ENCODE results near the gene APBA2.

The APBA2 gene

GRCh38 chr15:29065571-29065970 lies 179.8 kb downstream of the APBA2 start:
- Histone ChIP-seq H3K79me1 (replicated peaks; ENCODE audit: low read length, poor library complexity, severe bottlenecking) (peaks cover 2% of the 10 kb centered on the region), H2BK120ac (ENCODE audit: low read depth, low read length) (no peak overlapping the region), H3K9ac (ENCODE audit: low read length) (no peak overlapping the region), H3K23ac (ENCODE audit: low read length in 2 of 2) (no peak overlapping the region), H3K4ac (ENCODE audit: low read depth in 1 of 2, low read length in 2 of 2) (peak overlapping the region in 1 of 2 experiments; percentile 57), H4K91ac (ENCODE audit: low read length) (no peak overlapping the region), H2AK5ac (ENCODE audit: low read length, severe bottlenecking) (no peak overlapping the region), H3K4me1 (ENCODE audit: control insufficient read depth, insufficient read depth, low read depth, low read length) (no peaks in the 10 kb centered on the region), H4K8ac (ENCODE audit: low read length) (peak overlapping the region; percentile 61), H2BK5ac (ENCODE audit: low read depth, low read length, poor library complexity, severe bottlenecking) (no peak overlapping the region), H2AFZ (ENCODE audit: low read depth, low read length) (no peak overlapping the region), H2BK12ac (ENCODE audit: low read length in 2 of 2) (peak overlapping the region in 1 of 2 experiments; percentile 31), H2BK15ac (ENCODE audit: low read depth, poor library complexity, severe bottlenecking) (no peak overlapping the region), H3K27ac (ENCODE audit: low read length, poor library complexity, severe bottlenecking) (no peak overlapping the region), H3K36me3 (ENCODE audit: control insufficient read depth in 1 of 2, insufficient read depth in 2 of 2, low read depth in 1 of 2, low read length in 2 of 2) (no peaks in the 10 kb centered on the region), H3K18ac (ENCODE audit: low read depth in 1 of 2, low read length in 2 of 2) (peak overlapping the region in 1 of 2 experiments; percentile 86), H3K27me3 (ENCODE audit: control insufficient read depth in 1 of 2, insufficient read depth in 1 of 2, low read length in 2 of 2) (peaks cover 0 to 5% of the 10 kb centered on the region in 2 experiments), H3K9me3 (ENCODE audit: control insufficient read depth, low read length) (no peaks in the 10 kb centered on the region), H3K4me2 (ENCODE audit: low read length, poor library complexity, severe bottlenecking) (no peak overlapping the region), H3K14ac (ENCODE audit: low read length in 2 of 2) (peak overlapping the region in 1 of 2 experiments; percentile 80), H3K4me3 (ENCODE audit: insufficient read depth in 1 of 2, low read depth in 1 of 2, low read length in 2 of 2) (no peak overlapping the region)
- DNase-seq, result no peak
- WGBS, result 93% methylated on average over 5 of the region's 5 CpGs

- Histone ChIP-seq H3K36me3 (ENCODE audit: control insufficient read depth in 1 of 2, insufficient read depth in 2 of 2, low read depth in 1 of 2, low read length in 2 of 2) (no peaks in the 10 kb centered on the region), H2BK120ac (ENCODE audit: low read depth, low read length) (no peak overlapping the region), H2BK5ac (ENCODE audit: low read depth, low read length, poor library complexity, severe bottlenecking) (no peak overlapping the region), H2BK12ac (ENCODE audit: low read length in 2 of 2) (peak overlapping the region in 1 of 2 experiments; percentile 71), H3K27ac (ENCODE audit: low read length, poor library complexity, severe bottlenecking) (no peak overlapping the region), H3K4me1 (ENCODE audit: control insufficient read depth, insufficient read depth, low read depth, low read length) (no peaks in the 10 kb centered on the region), H2BK15ac (ENCODE audit: low read depth, poor library complexity, severe bottlenecking) (no peak overlapping the region), H3K14ac (ENCODE audit: low read length in 2 of 2) (no peak overlapping the region), H3K4me2 (ENCODE audit: low read length, poor library complexity, severe bottlenecking) (no peak overlapping the region), H3K9me3 (ENCODE audit: control insufficient read depth, low read length) (no peaks in the 10 kb centered on the region), H4K91ac (ENCODE audit: low read length) (no peak overlapping the region), H3K79me1 (replicated peaks; ENCODE audit: low read length, poor library complexity, severe bottlenecking) (peaks cover 2% of the 10 kb centered on the region), H3K27me3 (ENCODE audit: control insufficient read depth in 1 of 2, insufficient read depth in 1 of 2, low read length in 2 of 2) (peaks cover 0 to 5% of the 10 kb centered on the region in 2 experiments), H3K18ac (ENCODE audit: low read depth in 1 of 2, low read length in 2 of 2) (no peak overlapping the region), H3K4me3 (ENCODE audit: insufficient read depth in 1 of 2, low read depth in 1 of 2, low read length in 2 of 2) (no peak overlapping the region), H2AFZ (ENCODE audit: low read depth, low read length) (no peak overlapping the region), H3K9ac (ENCODE audit: low read length) (no peak overlapping the region), H3K23ac (ENCODE audit: low read length in 2 of 2) (no peak overlapping the region), H3K4ac (ENCODE audit: low read depth in 1 of 2, low read length in 2 of 2) (no peak overlapping the region), H4K8ac (ENCODE audit: low read length) (no peak overlapping the region), H2AK5ac (ENCODE audit: low read length, severe bottlenecking) (no peak overlapping the region)
- 86% methylated on average over 3 of the region's 5 CpGs for WGBS
- no peak for DNase-seq
Measured at GRCh38 chr15:29066310-29066709, 180.5 kb downstream of the APBA2 start.

GRCh38 chr15:29066838-29067237 lies 181.1 kb downstream of the APBA2 start:
- Histone ChIP-seq H2BK12ac (ENCODE audit: low read length in 2 of 2) (peak overlapping the region in 1 of 2 experiments; percentile 56), H2BK15ac (ENCODE audit: low read depth, poor library complexity, severe bottlenecking) (no peak overlapping the region), H3K4me3 (ENCODE audit: insufficient read depth in 1 of 2, low read depth in 1 of 2, low read length in 2 of 2) (no peak overlapping the region), H3K4me1 (ENCODE audit: control insufficient read depth, insufficient read depth, low read depth, low read length) (no peaks in the 10 kb centered on the region), H3K27me3 (ENCODE audit: control insufficient read depth in 1 of 2, insufficient read depth in 1 of 2, low read length in 2 of 2) (peaks cover 0 to 5% of the 10 kb centered on the region in 2 experiments), H3K79me1 (replicated peaks; ENCODE audit: low read length, poor library complexity, severe bottlenecking) (peaks cover 5% of the 10 kb centered on the region), H4K8ac (ENCODE audit: low read length) (no peak overlapping the region), H3K23ac (ENCODE audit: low read length in 2 of 2) (no peak overlapping the region), H3K4me2 (ENCODE audit: low read length, poor library complexity, severe bottlenecking) (no peak overlapping the region), H4K91ac (ENCODE audit: low read length) (no peak overlapping the region), H2AFZ (ENCODE audit: low read depth, low read length) (no peak overlapping the region), H2AK5ac (ENCODE audit: low read length, severe bottlenecking) (no peak overlapping the region), H3K14ac (ENCODE audit: low read length in 2 of 2) (no peak overlapping the region), H2BK5ac (ENCODE audit: low read depth, low read length, poor library complexity, severe bottlenecking) (no peak overlapping the region), H3K18ac (ENCODE audit: low read depth in 1 of 2, low read length in 2 of 2) (no peak overlapping the region), H2BK120ac (ENCODE audit: low read depth, low read length) (no peak overlapping the region), H3K27ac (ENCODE audit: low read length, poor library complexity, severe bottlenecking) (no peak overlapping the region), H3K4ac (ENCODE audit: low read depth in 1 of 2, low read length in 2 of 2) (no peak overlapping the region), H3K9ac (ENCODE audit: low read length) (no peak overlapping the region), H3K36me3 (ENCODE audit: control insufficient read depth in 1 of 2, insufficient read depth in 2 of 2, low read depth in 1 of 2, low read length in 2 of 2) (no peaks in the 10 kb centered on the region), H3K9me3 (ENCODE audit: control insufficient read depth, low read length) (no peaks in the 10 kb centered on the region)
- WGBS, result 100% methylated on average over 1 of the region's 2 CpGs
- DNase-seq, result no peak

- Histone ChIP-seq H3K4ac (ENCODE audit: low read depth in 1 of 2, low read length in 2 of 2) (no peak overlapping the region), H3K27ac (ENCODE audit: low read length, poor library complexity, severe bottlenecking) (no peak overlapping the region), H3K14ac (ENCODE audit: low read length in 2 of 2) (no peak overlapping the region), H2BK12ac (ENCODE audit: low read length in 2 of 2) (no peak overlapping the region), H3K4me1 (ENCODE audit: control insufficient read depth, insufficient read depth, low read depth, low read length) (no peaks in the 10 kb centered on the region), H3K4me3 (ENCODE audit: insufficient read depth in 1 of 2, low read depth in 1 of 2, low read length in 2 of 2) (no peak overlapping the region), H3K27me3 (ENCODE audit: control insufficient read depth in 1 of 2, insufficient read depth in 1 of 2, low read length in 2 of 2) (no peaks in the 10 kb centered on the region), H3K9ac (ENCODE audit: low read length) (no peak overlapping the region), H3K9me3 (ENCODE audit: control insufficient read depth, low read length) (no peaks in the 10 kb centered on the region), H2AK5ac (ENCODE audit: low read length, severe bottlenecking) (no peak overlapping the region), H2AFZ (ENCODE audit: low read depth, low read length) (no peak overlapping the region), H2BK120ac (ENCODE audit: low read depth, low read length) (no peak overlapping the region), H3K4me2 (ENCODE audit: low read length, poor library complexity, severe bottlenecking) (no peak overlapping the region), H3K18ac (ENCODE audit: low read depth in 1 of 2, low read length in 2 of 2) (no peak overlapping the region), H4K91ac (ENCODE audit: low read length) (no peak overlapping the region), H4K8ac (ENCODE audit: low read length) (no peak overlapping the region), H3K36me3 (ENCODE audit: control insufficient read depth in 1 of 2, insufficient read depth in 2 of 2, low read depth in 1 of 2, low read length in 2 of 2) (no peaks in the 10 kb centered on the region), H2BK15ac (ENCODE audit: low read depth, poor library complexity, severe bottlenecking) (no peak overlapping the region), H3K23ac (ENCODE audit: low read length in 2 of 2) (no peak overlapping the region), H2BK5ac (ENCODE audit: low read depth, low read length, poor library complexity, severe bottlenecking) (no peak overlapping the region), H3K79me1 (replicated peaks; ENCODE audit: low read length, poor library complexity, severe bottlenecking) (peaks cover 8% of the 10 kb centered on the region)
- peak; percentile 48 for DNase-seq
- WGBS, result 46% methylated on average over 7 of the region's 7 CpGs
Measured at GRCh38 chr15:29067949-29068348, 182.2 kb downstream of the APBA2 start.
